Stomach (tissue), 9 donors: Measurements from ENCODE around the gene SORCS2. TPM values are rescaled to one million over a fixed set of nuclear protein-coding genes. Genes with fewer than 3 reads are reported as not detected.

Experiments used
- DNase-seq, 2 donors: peaks; one replicate each; pipeline versions ENCODE4 v3.0.0 to v3.0.0-alpha.2; 2013 to 2019
- H3K27ac ChIP-seq, 5 donors: fragments of 200-600 bp in 4 of 5; sonication (generic) in 4 of 5; one replicate each; pipeline ENCODE4 v1.5.1; 2013 to 2019; ENCODE audit warnings: mild to moderate bottlenecking in 1 of 5, moderate library complexity in 1 of 5
- H3K27me3 ChIP-seq, 3 donors: fragments of 200-600 bp; sonication (generic); one replicate each; pipeline ENCODE4 v1.5.1; 2017 to 2019; ENCODE audit warnings: mixed run types in 1 of 3
- H3K36me3 ChIP-seq, 4 donors: fragments of 200-600 bp; sonication (generic); 1 replicate in 3 of 4; 2 replicates in 1 of 4; pipeline ENCODE4 v1.5.1; 2016 to 2019
- H3K4me1 ChIP-seq, 4 donors: fragments of 200-600 bp; sonication (generic); one replicate each; pipeline ENCODE4 v1.5.1; 2016 to 2019
- H3K4me3 ChIP-seq, 4 donors: fragments of 200-600 bp; sonication (generic) in 3 of 4; one replicate each; pipeline ENCODE4 v1.5.1; 2016 to 2019; ENCODE audit warnings: mild to moderate bottlenecking in 1 of 4
- H3K9me3 ChIP-seq, 4 donors: fragments of 200-600 bp; sonication (generic); one replicate each; pipeline ENCODE4 v1.5.1; 2016 to 2019
- EP300 ChIP-seq: sonication (generic); formaldehyde crosslinking; IDR thresholded peaks from one replicate; pipeline ENCODE4 v1.6.1; 2017; ENCODE audit warnings: antibody characterized with exemption
- POLR2A ChIP-seq, 4 donors: fragments of 450-650 bp; IDR thresholded peaks; one replicate each; pipeline ENCODE4 v1.6.1; 2016; ENCODE audit warnings: antibody characterized with exemption in 4 of 4, control low read depth in 2 of 4, mild to moderate bottlenecking in 1 of 4, moderate library complexity in 1 of 4
- POLR2AphosphoS5 ChIP-seq, 3 donors: sonication (generic); formaldehyde crosslinking; IDR thresholded peaks; one replicate each; pipeline ENCODE4 v1.6.1; 2016; ENCODE audit warnings: antibody characterized with exemption in 3 of 3
- WGBS, 5 donors: extraction: QIAGEN DNeasy Blood & Tissue Kit in 3 of 5; methylation state at CpG; one replicate each; pipeline versions ENCODE4 v1.1.5 to v1.1.7; 2013 to 2018; 5-methylcytosine and 5-hydroxymethylcytosine counted together
- intact Hi-C: fragments of 100-400 bp; cut with DNase I; formaldehyde crosslinking; loops from one replicate; pipeline ENCODE4 v1.15.1; 2023; ENCODE audit warnings: low total_unique reads
- polyA plus RNA-seq, 3 donors: library from polyadenylated mRNA; stranded (reverse); fragments of 200-250 nt; gene quantifications; one replicate each; pipeline ENCODE4 v1.2.3, GENCODE V29; 2013
- total RNA-seq, 5 donors: library from RNA; depleted of rRNA; stranded (reverse); fragments of >200 nt; gene quantifications; one replicate each; pipeline versions ENCODE4 v1.1.0 to v1.2.3, GENCODE V29; 2014 to 2016
- TF ChIP-seq, protein P1 (sequence below), 7 experiments: fragments of 450-650 bp in 4 of 7; fragments of 200-600 bp in 3 of 7; sonication (generic) in 3 of 7; IDR thresholded peaks; one replicate each; pipeline ENCODE4 v1.5.1; 2016 to 2019; ENCODE audit warnings: antibody characterized with exemption in 7 of 7, control low read depth in 2 of 7, mild to moderate bottlenecking in 1 of 7
- donor health status: healthy with polysubstance abuse.
- donor health status: Bipolar disorder and iron deficiency.
- donor health status: healthy.

Gene SORCS2
- total and polyA plus RNA-seq, 8 donors = under 0.01 to 13.0 (median 0.50) TPM; not detected in 1

DNA sequence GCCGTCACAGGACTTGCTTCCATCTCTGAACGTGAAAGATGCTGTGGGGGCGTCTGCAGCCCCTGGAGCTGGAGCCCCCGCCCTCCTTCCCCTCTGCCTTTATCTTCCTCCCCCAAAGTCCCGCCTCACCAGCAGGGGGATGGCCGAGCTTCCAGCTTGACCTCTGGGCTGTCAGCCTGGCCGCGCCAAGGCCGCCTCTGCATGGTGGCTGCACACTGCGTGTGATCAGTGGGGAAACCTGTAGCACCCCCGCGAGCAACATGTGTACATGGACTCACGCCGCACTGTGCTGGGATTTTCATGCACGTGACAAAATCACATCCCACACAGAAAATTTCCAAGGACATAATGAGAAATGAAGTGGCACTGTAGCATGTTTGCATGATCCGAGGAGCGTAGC, 268.9 kb downstream of the SORCS2 start:
- Histone ChIP-seq H3K36me3 (no peaks in the 10 kb centered on the region), H3K4me3 (no peak overlapping the region), H3K27me3 (peaks cover 0 to 37% (median 0%) of the 10 kb centered on the region in 3 donors), H3K27ac (no peak overlapping the region), H3K9me3 (peaks cover 0 to 8% (median 4%) of the 10 kb centered on the region in 4 donors), H3K4me1 (no peaks in the 10 kb centered on the region)
- intact Hi-C loops = no loop called here
- DNase-seq = no peak
- TF ChIP-seq POLR2A (IDR thresholded peaks at IDR 0.05) (no peak), POLR2AphosphoS5 (IDR thresholded peaks at IDR 0.05) (no peak), EP300 (no peak)
- TF ChIP-seq, protein P1, sequence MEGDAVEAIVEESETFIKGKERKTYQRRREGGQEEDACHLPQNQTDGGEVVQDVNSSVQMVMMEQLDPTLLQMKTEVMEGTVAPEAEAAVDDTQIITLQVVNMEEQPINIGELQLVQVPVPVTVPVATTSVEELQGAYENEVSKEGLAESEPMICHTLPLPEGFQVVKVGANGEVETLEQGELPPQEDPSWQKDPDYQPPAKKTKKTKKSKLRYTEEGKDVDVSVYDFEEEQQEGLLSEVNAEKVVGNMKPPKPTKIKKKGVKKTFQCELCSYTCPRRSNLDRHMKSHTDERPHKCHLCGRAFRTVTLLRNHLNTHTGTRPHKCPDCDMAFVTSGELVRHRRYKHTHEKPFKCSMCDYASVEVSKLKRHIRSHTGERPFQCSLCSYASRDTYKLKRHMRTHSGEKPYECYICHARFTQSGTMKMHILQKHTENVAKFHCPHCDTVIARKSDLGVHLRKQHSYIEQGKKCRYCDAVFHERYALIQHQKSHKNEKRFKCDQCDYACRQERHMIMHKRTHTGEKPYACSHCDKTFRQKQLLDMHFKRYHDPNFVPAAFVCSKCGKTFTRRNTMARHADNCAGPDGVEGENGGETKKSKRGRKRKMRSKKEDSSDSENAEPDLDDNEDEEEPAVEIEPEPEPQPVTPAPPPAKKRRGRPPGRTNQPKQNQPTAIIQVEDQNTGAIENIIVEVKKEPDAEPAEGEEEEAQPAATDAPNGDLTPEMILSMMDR (IDR thresholded peaks at IDR 0.05) = no peak
- 63 to 79% (median 65%) methylated on average over 14 to 17 of the region's 17 CpGs for WGBS, 5 donors

DNA sequence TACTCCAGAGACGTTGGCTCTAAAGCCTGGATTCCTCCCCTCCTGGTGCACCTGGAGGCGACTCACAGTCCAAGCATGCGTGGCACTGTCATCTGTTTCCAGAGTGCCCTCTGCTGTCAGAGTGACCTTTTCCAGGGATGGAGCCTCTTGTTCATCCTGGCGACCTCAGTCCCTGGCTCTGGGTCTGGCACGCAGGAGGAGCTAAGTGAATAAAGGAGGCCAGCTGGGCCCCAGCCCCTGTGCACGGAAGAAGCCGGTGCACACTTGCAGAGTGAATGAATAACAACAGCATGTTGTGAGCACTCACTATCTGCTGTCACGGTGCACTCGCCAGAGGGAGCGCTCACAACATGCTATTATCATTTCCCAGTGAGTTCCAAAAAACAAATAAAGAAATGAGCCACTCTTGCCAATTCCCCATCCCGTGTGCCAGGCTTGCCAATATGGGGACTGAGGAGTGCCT, 270.2 kb downstream of the SORCS2 start:
- TF ChIP-seq, protein P1 (IDR thresholded peaks at IDR 0.05) = no peak
- TF ChIP-seq POLR2A (IDR thresholded peaks at IDR 0.05) = no peak
- Histone ChIP-seq H3K36me3 (no peaks in the 10 kb centered on the region), H3K27ac (no peak overlapping the region), H3K4me3 (no peak overlapping the region), H3K27me3 (peaks cover 0 to 37% (median 0%) of the 10 kb centered on the region in 3 donors), H3K9me3 (peaks cover 0 to 13% (median 7%) of the 10 kb centered on the region in 4 donors), H3K4me1 (no peaks in the 10 kb centered on the region)
- intact Hi-C loops = no loop called here
- DNase-seq = peak; percentile 32 to 56
- 22 to 37% (median 30%) methylated on average over 11 of the region's 11 CpGs for WGBS, 5 donors

DNA sequence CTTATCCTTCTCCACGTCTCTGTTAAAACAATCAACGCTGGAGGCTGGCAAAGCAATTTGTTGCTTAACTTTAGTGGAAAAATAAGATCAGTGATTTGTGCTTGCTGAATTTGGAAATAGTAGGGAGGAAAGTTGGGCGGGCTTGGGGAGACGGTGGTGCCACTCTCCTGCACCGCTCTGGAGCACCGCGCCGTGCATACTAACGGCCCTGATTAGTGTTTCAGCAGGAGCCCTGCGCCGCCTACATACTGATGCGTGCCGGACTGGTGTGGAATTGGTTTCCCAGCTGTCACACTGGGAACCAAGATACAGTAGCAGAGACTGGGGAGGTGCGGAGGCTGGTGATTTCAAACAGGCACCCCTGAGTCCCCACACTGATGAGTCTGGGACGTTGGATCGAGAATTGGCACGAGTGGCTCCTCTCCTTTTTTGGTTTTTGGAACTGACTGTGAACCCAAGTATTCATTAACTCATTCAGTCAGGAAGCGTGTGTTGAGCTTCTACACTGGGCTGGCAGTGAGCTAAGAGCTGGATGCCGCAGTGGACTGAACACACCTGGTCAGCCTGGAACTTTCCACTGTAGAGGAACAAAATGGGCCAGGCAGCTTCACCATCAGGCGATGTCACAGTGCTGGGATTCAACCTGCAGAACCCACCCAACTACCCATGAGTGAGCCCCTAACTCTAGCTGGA, 271.4 kb downstream of the SORCS2 start:
- H3K4me3 ChIP-seq = no peak overlapping the region
- peaks cover 0 to 37% (median 0%) of the 10 kb centered on the region in 3 donors for H3K27me3 ChIP-seq
- 77 to 85% (median 80%) methylated on average over 19 to 20 of the region's 20 CpGs for WGBS, 5 donors
- H3K27ac ChIP-seq = no peak overlapping the region
- intact Hi-C loops = no loop called here
- TF ChIP-seq EP300 = no peak
- no peak for TF ChIP-seq POLR2A (IDR thresholded peaks at IDR 0.05)
- no peak for TF ChIP-seq POLR2AphosphoS5 (IDR thresholded peaks at IDR 0.05)
- TF ChIP-seq, protein P1 (IDR thresholded peaks at IDR 0.05) = no peak
- H3K9me3 ChIP-seq = peaks cover 0 to 13% (median 7%) of the 10 kb centered on the region in 4 donors
- H3K4me1 ChIP-seq = no peaks in the 10 kb centered on the region
- no peaks in the 10 kb centered on the region for H3K36me3 ChIP-seq
- DNase-seq = no peak

DNA sequence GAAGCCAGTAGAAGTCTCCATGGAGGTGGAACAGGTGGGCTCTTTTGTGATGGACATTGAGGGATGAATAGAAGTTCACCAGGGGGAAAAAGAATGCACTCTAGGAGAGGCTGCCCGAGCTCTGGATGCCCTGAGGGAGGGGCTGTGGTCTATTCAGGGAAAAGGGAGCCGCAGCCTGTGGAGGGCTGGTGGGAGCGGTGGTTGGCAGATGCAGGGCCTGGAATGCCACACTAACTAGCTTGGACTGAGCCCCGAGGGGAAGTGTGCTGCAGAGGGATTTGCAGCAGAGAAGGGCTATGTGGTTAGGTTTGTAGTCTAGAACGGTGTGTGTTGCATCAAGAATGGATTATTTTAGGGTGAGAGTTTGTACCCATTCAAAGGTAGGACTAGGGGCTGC, 271.9 kb downstream of the SORCS2 start:
- intact Hi-C loops = no loop called here
- 73 to 88% (median 82%) methylated on average over 5 of the region's 5 CpGs for WGBS, 5 donors
- Histone ChIP-seq H3K9me3 (peaks cover 0 to 13% (median 7%) of the 10 kb centered on the region in 4 donors), H3K4me3 (no peak overlapping the region), H3K4me1 (no peaks in the 10 kb centered on the region), H3K27ac (no peak overlapping the region), H3K27me3 (peaks cover 0 to 37% (median 0%) of the 10 kb centered on the region in 3 donors), H3K36me3 (no peaks in the 10 kb centered on the region)
- DNase-seq = no peak
- TF ChIP-seq EP300 (no peak), POLR2AphosphoS5 (IDR thresholded peaks at IDR 0.05) (no peak), POLR2A (IDR thresholded peaks at IDR 0.05) (no peak)
- TF ChIP-seq, protein P1 (IDR thresholded peaks at IDR 0.05) = no peak
